Activated CD4-positive, alpha-beta memory T cell treated with anti-CD3 and anti-CD28 coated beads for 36 hours (primary cell): Measurements from ENCODE around the gene C11orf21. TPM values are rescaled to one million over a fixed set of nuclear protein-coding genes. Genes with fewer than 3 reads are reported as not detected.
A peak's percentile ranks its signal among the peaks of the same experiment; 100 is the strongest.

ENCODE experiments used
- CTCF ChIA-PET: fragments of 350-600 bp; sonication (Branson Sonifier 250); formaldehyde crosslinking; loops from one replicate; lab custom pipeline; 2021; ENCODE audit warnings: antibody characterized with exemption, inconsistent platforms; lab: Charles Lee
- POLR2A ChIA-PET: fragments of 350-600 bp; sonication (Branson Sonifier 250); formaldehyde crosslinking; loops from one replicate; lab custom pipeline; 2021; ENCODE audit warnings: antibody characterized with exemption; lab: Charles Lee
- DNase-seq: peaks from one replicate; pipeline ENCODE4 v3.0.0-alpha.2; 2020
- H3K27ac Mint-ChIP-seq: one replicate; pipeline ENCODE4 v1.8.0; 2021; ENCODE audit warnings: mixed read lengths
- H3K27me3 Mint-ChIP-seq: one replicate; pipeline ENCODE4 v1.8.0; 2021; ENCODE audit warnings: mixed read lengths
- H3K36me3 Mint-ChIP-seq: one replicate; pipeline ENCODE4 v1.8.0; 2021; ENCODE audit warnings: mixed read lengths
- H3K4me1 Mint-ChIP-seq: one replicate; pipeline ENCODE4 v1.8.0; 2021; ENCODE audit warnings: low read depth, mixed read lengths
- H3K4me3 Mint-ChIP-seq: one replicate; pipeline ENCODE4 v1.8.0; 2021; ENCODE audit warnings: mild to moderate bottlenecking, mixed read lengths
- H3K9me3 Mint-ChIP-seq: one replicate; pipeline ENCODE4 v1.8.0; 2021; ENCODE audit warnings: mixed read lengths
- intact Hi-C: fragments of 100-400 bp; cut with micrococcal nuclease; formaldehyde crosslinking; loops from one replicate; pipeline ENCODE4 v1.15.1; 2023
- total RNA-seq, 2 experiments: library from RNA; stranded (reverse); gene quantifications; one replicate each; pipeline ENCODE4 v1.2.3, GENCODE V29; 2021

C11orf21 gene
- total RNA-seq, 2 experiments from 2014 or later: 8.2 to 8.8 TPM

DNA sequence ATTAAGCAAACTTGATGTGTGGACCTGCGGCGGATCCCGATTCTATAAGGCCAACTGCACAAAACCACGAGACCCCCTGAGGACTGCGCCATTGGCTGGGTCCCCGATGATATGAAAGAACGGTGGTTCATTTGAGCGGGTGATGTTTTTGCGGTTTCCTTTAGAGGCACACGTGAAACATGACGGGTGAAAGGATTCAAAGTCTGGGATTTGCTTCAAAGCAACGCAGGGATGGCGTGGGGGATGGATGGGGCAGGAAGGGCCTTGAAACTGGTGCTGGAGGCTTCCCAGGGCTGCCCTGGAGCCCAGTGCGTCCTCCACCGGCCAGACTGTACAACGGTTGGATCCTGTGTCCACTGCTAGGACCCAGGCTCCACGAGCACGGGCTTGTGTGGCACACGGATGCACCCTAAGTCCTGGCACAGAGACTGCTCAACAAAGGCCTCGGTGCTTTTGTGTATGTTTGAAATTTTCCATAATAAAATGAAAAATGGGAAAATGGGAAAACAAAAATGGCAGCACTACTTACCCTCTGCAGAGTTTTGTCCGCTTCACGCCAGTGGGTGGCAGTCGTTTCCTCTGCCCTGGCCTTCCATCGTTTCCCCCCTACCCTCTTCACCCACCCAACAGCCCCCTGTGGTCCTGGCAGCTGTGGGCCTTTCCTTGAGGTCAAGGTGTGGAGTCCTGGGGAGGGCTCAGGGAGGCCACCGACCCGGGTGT lies 35.0 kb downstream of the C11orf21 start:
- ChIA-PET CTCF (interaction anchor here (3.7 kb wide), 1 partner anchor 39 kb away, joined by 17 read pairs; no protein-coding TSS in a partner anchor), POLR2A (no interaction called here)
- Mint-ChIP-seq H3K9me3 (no peaks in the 10 kb centered on the region), H3K4me1 (peaks cover 39% of the 10 kb centered on the region), H3K36me3 (no peaks in the 10 kb centered on the region), H3K27ac (no peak overlapping the region), H3K4me3 (no peak overlapping the region), H3K27me3 (peaks cover 15% of the 10 kb centered on the region)
- intact Hi-C loops: loop anchor here (5.0 kb wide), 3 partner anchors 54 to 414 kb away; partner anchors contain the start of gene LSP1
- no peak for DNase-seq

DNA sequence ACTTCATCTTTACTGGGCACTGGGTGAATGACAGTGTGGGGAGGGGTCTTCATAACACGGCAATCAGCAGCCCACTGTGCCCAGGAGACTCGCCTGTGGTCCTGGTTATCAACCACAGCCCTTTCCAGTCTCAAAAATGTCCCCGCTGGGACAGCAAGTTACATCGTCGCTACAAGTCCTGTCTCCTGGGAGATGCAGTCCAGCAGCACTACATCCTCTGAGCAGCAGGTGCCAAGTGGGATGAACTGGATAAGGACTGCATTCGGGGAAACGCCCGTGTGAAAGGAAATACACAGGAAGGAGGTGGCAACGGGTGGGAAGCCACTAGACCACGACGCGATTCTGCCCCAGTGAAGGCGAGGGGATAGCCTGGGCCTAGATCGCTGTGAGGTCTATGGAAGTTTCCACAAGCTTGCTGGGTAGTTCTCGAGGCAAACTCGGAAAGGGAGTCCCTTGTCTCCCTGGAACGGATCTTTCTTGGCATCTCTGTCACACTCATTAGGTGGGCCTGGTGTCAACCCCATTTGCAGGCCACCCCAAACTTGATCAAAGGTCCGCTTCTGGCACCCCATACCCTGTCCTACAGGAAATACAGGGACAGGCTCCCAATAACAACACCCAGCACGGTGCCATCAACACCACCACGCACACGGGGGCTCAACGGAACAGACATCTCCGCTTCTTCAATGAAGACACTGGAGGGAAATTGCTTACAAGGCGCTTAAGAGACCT lies 35.7 kb downstream of the C11orf21 start:
- Mint-ChIP-seq H3K4me3 (peak overlapping the region; percentile 41), H3K36me3 (no peaks in the 10 kb centered on the region), H3K4me1 (peaks cover 39% of the 10 kb centered on the region), H3K27me3 (peaks cover 11% of the 10 kb centered on the region), H3K27ac (peak overlapping the region; percentile 65), H3K9me3 (no peaks in the 10 kb centered on the region)
- ChIA-PET POLR2A (no interaction called here), CTCF (interaction anchor here (0.8 to 1.0 kb wide), 2 partner anchors 39 to 68 kb away, joined by 3 to 4 read pairs; no protein-coding TSS in a partner anchor)
- DNase-seq: no peak
- intact Hi-C loops: loop anchor here (5.0 kb wide), 3 partner anchors 54 to 414 kb away; partner anchors contain the start of gene LSP1

DNA sequence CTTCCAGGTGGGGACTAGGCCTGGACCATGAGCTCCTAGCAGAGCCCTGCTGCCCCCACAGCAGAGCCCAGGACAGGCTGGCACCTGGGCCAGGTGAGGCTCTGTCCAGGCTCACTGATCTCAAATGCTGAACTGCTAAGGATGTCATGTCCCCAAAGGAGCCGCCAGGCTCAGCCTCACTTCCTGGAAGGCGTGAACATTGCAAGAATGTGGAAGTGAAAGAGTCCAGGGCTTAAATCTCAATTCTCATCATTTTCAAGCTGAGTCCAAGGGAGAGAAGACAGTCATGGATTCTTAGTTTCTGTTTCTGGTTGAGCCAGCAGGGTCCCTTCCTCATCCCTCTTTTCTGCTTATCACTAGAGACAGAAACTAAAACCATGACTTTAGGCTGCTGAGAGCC lies 36.3 kb downstream of the C11orf21 start:
- Mint-ChIP-seq H3K27me3 (peaks cover 8% of the 10 kb centered on the region), H3K4me3 (peak overlapping the region; percentile 41), H3K36me3 (no peaks in the 10 kb centered on the region), H3K27ac (peak overlapping the region; percentile 65), H3K9me3 (no peaks in the 10 kb centered on the region), H3K4me1 (peaks cover 36% of the 10 kb centered on the region)
- CTCF ChIA-PET: interaction anchor here (0.8 to 1.0 kb wide), 3 partner anchors 40 to 162 kb away, joined by 3 to 4 read pairs (median 4); no protein-coding TSS in a partner anchor
- DNase-seq: peak; percentile 65
- intact Hi-C loops: loop anchor here (5.0 kb wide), 3 partner anchors 53 to 413 kb away; partner anchors contain the start of gene LSP1
- POLR2A ChIA-PET: no interaction called here

DNA sequence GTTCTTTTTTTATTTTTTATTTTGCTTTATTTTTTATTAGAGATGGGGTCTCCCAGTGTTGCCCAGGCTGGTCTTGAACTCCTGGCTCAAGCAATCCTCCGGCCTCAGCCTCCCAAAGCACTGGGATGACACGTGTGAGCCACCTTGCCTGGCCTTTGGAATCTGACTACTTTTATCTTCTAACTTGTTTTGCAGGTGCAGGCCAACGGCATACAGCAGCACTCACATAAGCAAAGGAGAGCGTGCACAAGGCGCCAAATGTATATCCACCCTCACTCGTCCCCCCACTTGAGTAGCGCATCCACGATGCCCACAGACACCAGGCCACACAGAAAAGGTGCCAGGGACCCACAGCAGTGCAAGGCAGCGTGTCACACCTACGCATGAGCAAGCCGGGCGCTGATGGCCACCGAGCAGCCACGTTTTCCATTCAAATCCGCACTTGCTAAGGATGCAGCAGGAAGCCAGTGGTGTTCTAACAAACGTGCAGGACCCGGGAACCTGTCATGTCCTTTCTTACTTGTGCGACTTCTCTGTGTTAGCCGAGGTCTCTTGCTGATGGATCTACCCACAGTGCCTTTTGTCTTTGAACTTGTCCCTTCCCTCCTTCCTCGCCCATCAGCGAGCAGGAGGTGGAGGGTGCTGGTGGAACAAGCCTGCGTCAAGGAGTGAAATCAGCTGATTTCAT lies 37.2 kb downstream of the C11orf21 start:
- H3K4me3 Mint-ChIP-seq: no peak overlapping the region
- H3K9me3 Mint-ChIP-seq: no peaks in the 10 kb centered on the region
- H3K4me1 Mint-ChIP-seq: peaks cover 36% of the 10 kb centered on the region
- intact Hi-C loops: loop anchor here (5.0 kb wide), 3 partner anchors 52 to 412 kb away; partner anchors contain the start of gene LSP1
- ChIA-PET CTCF (interaction anchor here (0.9 kb wide), 1 partner anchor 163 kb away, joined by 4 read pairs; no protein-coding TSS in a partner anchor), POLR2A (no interaction called here)
- H3K27ac Mint-ChIP-seq: no peak overlapping the region
- no peak for DNase-seq
- H3K27me3 Mint-ChIP-seq: peaks cover 8% of the 10 kb centered on the region
- no peaks in the 10 kb centered on the region for H3K36me3 Mint-ChIP-seq

DNA sequence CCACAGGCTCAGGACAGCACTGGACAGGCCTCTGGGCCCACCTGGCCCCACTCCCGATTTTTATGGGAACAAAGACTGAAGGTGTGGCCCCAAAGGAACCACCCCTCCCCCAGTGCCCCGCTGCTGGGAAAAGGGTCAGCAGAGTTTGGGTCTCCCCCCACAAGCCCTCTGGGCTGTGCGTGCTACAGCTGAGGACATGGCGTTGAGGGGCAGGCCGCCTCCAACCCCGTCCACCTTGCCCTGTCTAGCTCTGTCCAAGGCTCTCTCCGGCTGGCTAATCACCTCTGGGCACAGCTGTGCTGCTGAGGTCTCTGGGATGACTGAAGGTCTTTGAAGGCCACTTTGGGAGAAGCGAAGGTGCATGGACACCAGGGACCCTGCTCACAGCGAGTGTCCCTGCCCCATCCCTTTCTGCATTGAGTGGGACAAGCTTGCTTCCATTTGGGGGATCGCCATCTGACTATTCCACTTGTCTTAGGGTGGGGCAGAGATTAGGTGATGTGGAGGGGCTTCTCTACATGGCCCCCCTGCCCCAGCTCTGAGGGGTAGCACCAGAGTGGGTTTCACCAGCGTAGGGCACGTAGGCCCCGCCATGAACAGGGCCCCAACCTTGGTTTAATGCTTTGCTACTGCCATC lies 37.9 kb downstream of the C11orf21 start:
- Mint-ChIP-seq H3K27me3 (peaks cover 8% of the 10 kb centered on the region), H3K4me3 (no peak overlapping the region), H3K9me3 (no peaks in the 10 kb centered on the region), H3K36me3 (no peaks in the 10 kb centered on the region), H3K4me1 (peaks cover 36% of the 10 kb centered on the region), H3K27ac (no peak overlapping the region)
- CTCF ChIA-PET: no interaction called here
- POLR2A ChIA-PET: no interaction called here
- intact Hi-C loops: no loop called here
- DNase-seq: no peak

DNA sequence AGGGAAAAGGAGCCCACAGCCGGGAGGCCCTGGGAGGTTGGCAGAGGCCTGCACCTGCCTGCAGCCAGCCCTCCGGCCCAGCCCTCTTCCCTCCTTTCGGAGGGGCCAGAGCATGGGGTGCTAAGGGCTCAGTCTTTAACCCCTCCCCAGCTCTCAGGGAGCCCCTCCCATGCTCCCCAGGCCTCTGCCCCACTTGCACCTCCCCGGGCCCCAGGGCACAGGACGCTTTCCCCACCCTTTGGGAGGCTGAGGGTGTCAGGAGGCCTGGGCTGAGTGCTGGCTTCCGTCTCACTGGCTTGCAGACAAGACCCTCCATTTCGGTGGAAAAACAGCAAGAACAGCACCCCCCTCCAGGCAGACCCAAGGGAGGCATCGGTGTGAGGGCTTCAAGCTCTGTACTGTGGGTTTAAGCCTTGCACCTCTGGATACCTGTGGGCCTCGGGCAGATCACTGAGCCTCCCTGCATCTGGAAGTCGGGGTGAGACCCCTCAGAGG lies 38.6 kb downstream of the C11orf21 start:
- intact Hi-C loops: no loop called here
- peaks cover 31% of the 10 kb centered on the region for H3K4me1 Mint-ChIP-seq
- H3K36me3 Mint-ChIP-seq: no peaks in the 10 kb centered on the region
- CTCF ChIA-PET: no interaction called here
- peaks cover 4% of the 10 kb centered on the region for H3K27me3 Mint-ChIP-seq
- no peak overlapping the region for H3K27ac Mint-ChIP-seq
- H3K4me3 Mint-ChIP-seq: no peak overlapping the region
- DNase-seq: no peak
- no peaks in the 10 kb centered on the region for H3K9me3 Mint-ChIP-seq
- POLR2A ChIA-PET: no interaction called here

DNA sequence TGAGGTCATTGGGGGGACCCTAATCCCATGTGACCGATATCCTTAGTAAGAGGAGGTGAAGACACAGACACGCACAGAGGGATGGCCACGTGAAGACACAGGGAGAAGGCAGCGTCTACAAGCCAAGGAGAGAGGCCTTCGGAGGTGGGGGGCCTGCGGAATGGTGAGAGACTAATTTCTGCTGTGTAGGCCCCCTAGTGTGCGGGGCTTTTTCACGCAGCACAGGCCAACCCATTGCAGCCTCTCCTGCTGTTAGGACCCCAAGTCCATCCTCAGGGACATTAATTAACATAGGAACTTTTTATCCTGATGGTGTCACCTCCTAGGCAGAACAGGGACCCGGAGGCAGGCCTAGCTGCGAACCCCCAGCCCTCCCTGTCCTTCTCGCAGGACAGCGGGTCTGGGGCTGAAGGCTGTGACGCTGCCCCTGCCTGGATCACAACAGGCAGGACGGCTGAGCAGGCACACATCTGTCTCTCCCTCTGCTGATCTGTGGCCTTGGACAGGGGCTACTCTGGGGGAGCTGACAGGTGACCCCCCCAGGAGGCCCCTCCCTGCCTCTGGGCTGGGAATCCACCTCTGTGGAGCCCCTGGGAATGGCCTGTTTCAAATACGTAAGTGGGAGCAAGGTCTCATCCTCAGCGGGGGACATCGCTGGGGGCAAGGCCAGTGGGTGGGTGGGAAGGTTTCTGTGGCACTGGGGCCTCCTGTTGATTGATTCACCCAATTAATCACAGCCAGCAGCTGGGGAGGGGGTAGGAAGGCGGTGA lies 39.2 kb downstream of the C11orf21 start:
- DNase-seq: no peak
- Mint-ChIP-seq H3K4me3 (no peak overlapping the region), H3K4me1 (peaks cover 25% of the 10 kb centered on the region), H3K27ac (no peak overlapping the region), H3K9me3 (no peaks in the 10 kb centered on the region), H3K27me3 (peaks cover 2% of the 10 kb centered on the region), H3K36me3 (no peaks in the 10 kb centered on the region)
- CTCF ChIA-PET: no interaction called here
- intact Hi-C loops: no loop called here
- POLR2A ChIA-PET: no interaction called here

DNA sequence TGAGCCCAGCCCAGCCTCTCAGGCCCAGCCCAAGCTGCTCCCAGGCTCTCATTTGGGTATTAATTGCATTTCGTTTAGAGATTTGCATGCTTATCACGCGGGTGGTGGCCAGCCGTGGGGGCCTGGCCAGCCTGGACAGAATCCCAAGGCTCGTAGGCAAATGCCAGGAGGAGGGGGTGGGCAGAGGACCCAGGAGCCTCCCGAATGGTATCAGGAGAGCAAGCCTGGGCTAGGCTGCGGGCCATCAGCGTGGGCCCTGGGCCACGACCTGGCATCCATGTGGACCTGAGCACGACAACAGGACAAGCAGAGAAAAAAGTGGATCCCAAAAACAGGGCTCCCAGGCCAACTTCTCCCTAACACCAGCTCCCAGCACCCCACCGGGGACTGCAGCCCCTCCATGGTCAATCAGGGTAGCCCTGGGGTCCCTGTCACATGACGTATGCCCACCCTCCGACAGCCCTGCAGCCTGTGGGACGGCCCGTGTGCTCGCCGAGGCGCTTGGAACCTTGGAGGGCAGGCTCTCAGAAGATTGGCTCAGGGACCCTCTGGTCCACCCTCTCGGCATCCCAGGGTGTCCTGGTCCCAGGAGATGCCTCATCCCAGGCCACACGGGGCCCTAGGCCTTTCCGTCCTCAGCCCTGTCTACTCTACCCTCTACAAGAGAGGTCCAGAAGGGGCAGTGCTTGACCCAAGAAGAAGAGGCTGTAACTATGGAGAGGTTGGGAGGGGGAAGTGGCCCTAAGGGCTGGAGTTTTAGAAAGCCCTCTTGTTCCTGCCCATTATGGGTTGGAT lies 40.1 kb downstream of the C11orf21 start:
- intact Hi-C loops: no loop called here
- H3K4me1 Mint-ChIP-seq: peaks cover 19% of the 10 kb centered on the region
- no peaks in the 10 kb centered on the region for H3K36me3 Mint-ChIP-seq
- peaks cover 2% of the 10 kb centered on the region for H3K27me3 Mint-ChIP-seq
- H3K4me3 Mint-ChIP-seq: no peak overlapping the region
- no peak for DNase-seq
- H3K9me3 Mint-ChIP-seq: no peaks in the 10 kb centered on the region
- ChIA-PET CTCF (no interaction called here), POLR2A (no interaction called here)
- H3K27ac Mint-ChIP-seq: no peak overlapping the region

DNA sequence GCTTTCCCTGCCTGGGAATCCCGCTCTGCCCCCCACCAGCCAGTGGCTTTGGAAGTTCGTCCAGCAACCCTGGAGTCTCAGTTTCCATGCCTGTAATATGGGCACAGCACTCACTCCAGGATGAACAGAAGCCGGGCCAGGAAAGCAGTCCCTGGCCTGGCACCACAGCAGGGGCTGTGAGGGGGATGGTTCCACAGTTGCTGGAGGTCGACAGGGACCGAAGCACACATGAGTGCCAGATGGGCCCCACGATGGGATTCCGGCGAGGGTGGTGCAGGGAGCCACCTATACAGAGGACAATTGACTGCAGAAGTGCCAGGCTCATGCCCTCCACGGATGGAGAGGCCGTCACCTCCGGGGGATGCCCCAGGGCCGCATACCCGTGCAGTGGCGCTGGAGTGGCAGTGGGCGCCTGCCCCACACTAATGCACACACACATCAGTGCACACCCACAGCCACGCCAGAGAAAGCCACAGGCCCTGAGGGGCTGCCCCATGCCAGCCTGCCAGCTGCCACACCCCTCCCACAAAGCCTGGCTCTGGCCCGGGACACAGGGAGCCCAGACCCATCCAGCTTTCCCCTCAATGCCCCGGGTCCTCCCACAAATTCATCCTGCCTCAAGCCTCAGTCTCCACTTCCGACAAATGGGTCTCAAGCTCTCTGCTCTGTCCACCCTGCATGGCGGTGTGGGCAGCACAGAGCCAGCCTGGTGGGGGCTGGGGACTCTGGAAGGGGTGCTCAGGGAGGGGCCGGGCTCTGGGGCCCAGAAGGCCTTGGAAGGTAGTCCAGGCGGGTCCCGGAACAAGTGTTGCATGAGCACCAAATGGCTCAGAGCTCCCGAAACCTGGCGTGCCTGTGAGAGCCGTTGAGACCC lies 41.0 kb downstream of the C11orf21 start:
- Mint-ChIP-seq H3K36me3 (no peaks in the 10 kb centered on the region), H3K4me3 (no peak overlapping the region), H3K27ac (no peak overlapping the region), H3K9me3 (no peaks in the 10 kb centered on the region), H3K4me1 (peaks cover 10% of the 10 kb centered on the region), H3K27me3 (peaks cover 2% of the 10 kb centered on the region)
- POLR2A ChIA-PET: no interaction called here
- CTCF ChIA-PET: no interaction called here
- intact Hi-C loops: no loop called here
- DNase-seq: no peak

DNA sequence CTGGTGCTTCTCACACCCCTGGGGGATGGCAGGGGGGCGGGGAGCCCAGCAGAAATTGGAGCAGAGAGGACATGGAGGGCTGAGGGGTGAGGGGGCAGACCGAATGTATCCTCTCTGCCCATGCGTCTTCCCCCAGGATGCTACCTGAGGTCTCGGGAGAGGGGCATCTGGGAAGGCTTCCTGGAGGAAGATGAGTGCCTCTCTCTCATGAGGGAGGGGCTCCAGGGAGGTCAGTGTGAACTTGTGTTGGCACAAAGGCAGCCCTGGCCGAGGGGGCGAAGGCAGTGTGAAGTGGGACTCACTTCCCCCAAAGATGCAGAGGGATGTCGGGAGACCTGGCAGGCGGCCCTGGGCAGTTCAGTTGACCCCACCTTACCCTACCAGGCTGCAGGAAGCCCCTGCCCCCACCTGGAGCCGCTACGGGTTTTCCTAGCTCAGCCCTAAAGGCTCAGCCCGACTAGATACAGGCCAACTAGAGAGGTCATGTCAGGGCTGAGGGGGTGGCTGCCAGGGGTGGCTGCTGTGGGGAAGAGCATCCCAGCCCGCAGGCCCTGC lies 41.7 kb downstream of the C11orf21 start:
- peaks cover 2% of the 10 kb centered on the region for H3K27me3 Mint-ChIP-seq

More for the DNA sequence above, 41.7 kb downstream of the C11orf21 start:
- Mint-ChIP-seq H3K9me3 (peaks cover under 1% of the 10 kb centered on the region), H3K27ac (no peak overlapping the region), H3K36me3 (no peaks in the 10 kb centered on the region), H3K4me3 (no peak overlapping the region), H3K4me1 (peaks cover 4% of the 10 kb centered on the region)
- POLR2A ChIA-PET: no interaction called here
- DNase-seq: no peak
- CTCF ChIA-PET: no interaction called here
- intact Hi-C loops: no loop called here
